Measurements from ENCODE around the gene GATA5. TPM values are rescaled to one million over a fixed set of nuclear protein-coding genes. Genes with fewer than 3 reads are reported as not detected.

The GATA5 gene
- total RNA-seq, 4 donors from 2014 or later = 0.23 to 2.1 (median 1.2) TPM

- H3K27ac ChIP-seq = no peak overlapping the region
- H3K36me3 ChIP-seq = no peaks in the 10 kb centered on the region
- no peak for TF ChIP-seq CTCF (IDR thresholded peaks at IDR 0.05)
- TF ChIP-seq EP300 (IDR thresholded peaks at IDR 0.05) = no peak
- TF ChIP-seq POLR2A (IDR thresholded peaks at IDR 0.05) = no peak
- TF ChIP-seq POLR2AphosphoS5 (IDR thresholded peaks at IDR 0.05) = no peak
- H3K4me1 ChIP-seq = peaks cover 30% of the 10 kb centered on the region
- no peak for DNase-seq (ENCODE audit: low spot score in 2 of 2)
- H3K9me3 ChIP-seq = no peaks in the 10 kb centered on the region
- H3K27me3 ChIP-seq = peaks cover 89% of the 10 kb centered on the region
- WGBS = 3% methylated on average over 6 of the region's 21 CpGs
- no peak overlapping the region for H3K4me3 ChIP-seq
Observed at GRCh38 chr20:62485062-62485700, 9.4 kb upstream of the GATA5 start.

GRCh38 chr20:62484478-62484877, 8.7 kb upstream of the GATA5 start:
- DNase-seq (ENCODE audit: low spot score in 2 of 2) = no peak
- 86% methylated on average over 7 of the region's 9 CpGs for WGBS
- no peaks in the 10 kb centered on the region for H3K9me3 ChIP-seq
- H3K36me3 ChIP-seq = no peaks in the 10 kb centered on the region
- no peak overlapping the region for H3K27ac ChIP-seq
- no peak for TF ChIP-seq CTCF (IDR thresholded peaks at IDR 0.05)
- no peak for TF ChIP-seq POLR2AphosphoS5 (IDR thresholded peaks at IDR 0.05)
- no peak for TF ChIP-seq POLR2A (IDR thresholded peaks at IDR 0.05)
- TF ChIP-seq EP300 (IDR thresholded peaks at IDR 0.05) = no peak
- peaks cover 90% of the 10 kb centered on the region for H3K27me3 ChIP-seq
- peaks cover 25% of the 10 kb centered on the region for H3K4me1 ChIP-seq
- no peak overlapping the region for H3K4me3 ChIP-seq

- DNase-seq (ENCODE audit: low spot score in 2 of 2) = no peak
- peaks cover 97% of the 10 kb centered on the region for H3K27me3 ChIP-seq
- H3K4me3 ChIP-seq = no peak overlapping the region
- H3K4me1 ChIP-seq = peaks cover 19% of the 10 kb centered on the region
- H3K27ac ChIP-seq = no peak overlapping the region
- H3K9me3 ChIP-seq = no peaks in the 10 kb centered on the region
- WGBS = 91% methylated on average over 13 of the region's 25 CpGs
- TF ChIP-seq CTCF (IDR thresholded peaks at IDR 0.05) (no peak), EP300 (IDR thresholded peaks at IDR 0.05) (no peak), POLR2AphosphoS5 (IDR thresholded peaks at IDR 0.05) (no peak), POLR2A (IDR thresholded peaks at IDR 0.05) (no peak)
- H3K36me3 ChIP-seq = no peaks in the 10 kb centered on the region
Observed at GRCh38 chr20:62483613-62484458, 8.0 kb upstream of the GATA5 start.

- TF ChIP-seq POLR2AphosphoS5 (IDR thresholded peaks at IDR 0.05) (no peak), CTCF (IDR thresholded peaks at IDR 0.05) (no peak), POLR2A (IDR thresholded peaks at IDR 0.05) (no peak), EP300 (IDR thresholded peaks at IDR 0.05) (no peak)
- no peak for DNase-seq (ENCODE audit: low spot score in 2 of 2)
- H3K27me3 ChIP-seq = peaks cover 99% of the 10 kb centered on the region
Observed at GRCh38 chr20:62482974-62483373, 7.2 kb upstream of the GATA5 start.

GRCh38 chr20:62482146-62482809, 6.5 kb upstream of the GATA5 start:
- Histone ChIP-seq H3K4me1 (peaks cover 18% of the 10 kb centered on the region), H3K27me3 (peaks cover 99% of the 10 kb centered on the region), H3K27ac (no peak overlapping the region), H3K9me3 (no peaks in the 10 kb centered on the region), H3K36me3 (no peaks in the 10 kb centered on the region), H3K4me3 (no peak overlapping the region)
- WGBS = 53% methylated on average over 3 of the region's 25 CpGs
- TF ChIP-seq EP300 (IDR thresholded peaks at IDR 0.05) = no peak
- no peak for TF ChIP-seq POLR2A (IDR thresholded peaks at IDR 0.05)
- TF ChIP-seq CTCF (IDR thresholded peaks at IDR 0.05) = no peak
- no peak for TF ChIP-seq POLR2AphosphoS5 (IDR thresholded peaks at IDR 0.05)
- DNase-seq (ENCODE audit: low spot score in 2 of 2) = no peak

More at GRCh38 chr20:62482974-62483373, 7.2 kb upstream of the GATA5 start:
- no peak overlapping the region for H3K4me3 ChIP-seq
- no peaks in the 10 kb centered on the region for H3K9me3 ChIP-seq
- peaks cover 18% of the 10 kb centered on the region for H3K4me1 ChIP-seq
- WGBS = 75% methylated on average over 6 of the region's 8 CpGs
- H3K36me3 ChIP-seq = no peaks in the 10 kb centered on the region
- no peak overlapping the region for H3K27ac ChIP-seq

Data from suprapubic skin (tissue), 4 donors.